Gastroesophageal sphincter (tissue), 4 donors: ENCODE results near the gene EIF3B. TPM values are rescaled to one million over a fixed set of nuclear protein-coding genes. Genes with fewer than 3 reads are reported as not detected.

Source experiments
- ATAC-seq: fragments of 150-250 bp; one replicate; pipeline ENCODE4 v1.9.1; 2016; ENCODE audit warnings: mild to moderate bottlenecking, moderate library complexity
- H3K27ac ChIP-seq, 4 donors: fragments of 200-600 bp; sonication (generic) in 3 of 4; 1 replicate in 3 of 4; 2 replicates in 1 of 4; pipeline ENCODE4 v1.5.1; 2016 to 2019
- H3K27me3 ChIP-seq: fragments of 200-600 bp; sonication (generic); one replicate; pipeline ENCODE4 v1.5.1; 2019
- H3K36me3 ChIP-seq, 2 donors: fragments of 200-600 bp; sonication (generic); one replicate each; pipeline ENCODE4 v1.5.1; 2019; ENCODE audit warnings: control low read depth in 1 of 2
- H3K4me1 ChIP-seq, 3 donors: fragments of 200-600 bp; sonication (generic); 1 replicate in 2 of 3; 2 replicates in 1 of 3; pipeline ENCODE4 v1.5.1; 2016 to 2019; ENCODE audit warnings: control low read depth in 2 of 3
- H3K4me3 ChIP-seq, 2 donors: fragments of 200-600 bp; sonication (generic); one replicate each; pipeline ENCODE4 v1.5.1; 2019; ENCODE audit warnings: mild to moderate bottlenecking in 1 of 2, moderate library complexity in 1 of 2
- H3K9me3 ChIP-seq, 3 donors: fragments of 200-600 bp; sonication (generic); one replicate each; pipeline ENCODE4 v1.5.1; 2017 to 2019; ENCODE audit warnings: control low read depth in 2 of 3
- EP300 ChIP-seq: sonication (generic); formaldehyde crosslinking; IDR thresholded peaks from one replicate; pipeline ENCODE4 v1.6.1; 2017; ENCODE audit warnings: antibody characterized with exemption, mild to moderate bottlenecking
- POLR2A ChIP-seq, 2 donors: fragments of 450-650 bp; IDR thresholded peaks; one replicate each; pipeline ENCODE4 v1.6.1; 2017; ENCODE audit warnings: antibody characterized with exemption in 2 of 2, mild to moderate bottlenecking in 2 of 2, moderate library complexity in 1 of 2
- POLR2AphosphoS5 ChIP-seq: sonication (generic); formaldehyde crosslinking; IDR thresholded peaks from one replicate; pipeline ENCODE4 v1.6.1; 2017; ENCODE audit warnings: antibody characterized with exemption
- WGBS, 2 donors: methylation state at CpG; one replicate each; pipeline ENCODE4 v1.1.5; 2018; ENCODE audit warnings: low coverage in 1 of 2; 5-methylcytosine and 5-hydroxymethylcytosine counted together
- total RNA-seq, 4 donors: library from RNA; depleted of rRNA; stranded (reverse); fragments of >200 nt; gene quantifications; one replicate each; pipeline ENCODE4 v1.1.0, GENCODE V29; 2016
- TF ChIP-seq, protein P1 (sequence below), 4 experiments: fragments of 200-600 bp in 2 of 4; fragments of 450-650 bp in 2 of 4; sonication (generic) in 1 of 4; IDR thresholded peaks; one replicate each; pipeline ENCODE4 v1.5.1; 2017 to 2019; ENCODE audit warnings: antibody characterized with exemption in 4 of 4, mild to moderate bottlenecking in 2 of 4, moderate library complexity in 2 of 4

EIF3B gene
- total RNA-seq, 4 donors from 2014 or later, result 126 to 147 (median 137) TPM

DNA sequence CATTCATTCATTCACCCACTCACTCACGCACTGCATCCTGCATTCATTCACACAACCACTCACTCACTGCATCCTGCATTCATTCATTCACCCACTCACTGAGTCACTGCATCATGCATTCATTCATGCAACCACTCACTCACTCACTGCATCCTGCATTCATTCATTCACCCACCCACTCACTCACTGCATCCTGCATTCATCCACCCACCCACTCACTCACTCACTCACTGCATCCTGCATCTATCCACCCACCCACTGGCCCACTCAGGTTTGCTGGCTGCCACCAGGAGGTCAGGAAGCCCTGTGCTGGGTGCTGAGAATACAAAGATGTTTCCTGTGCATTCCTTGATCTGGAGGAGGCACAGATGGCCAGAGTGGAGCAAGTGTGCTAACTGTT, 38.0 kb upstream of the EIF3B start:
- TF ChIP-seq, protein P1, sequence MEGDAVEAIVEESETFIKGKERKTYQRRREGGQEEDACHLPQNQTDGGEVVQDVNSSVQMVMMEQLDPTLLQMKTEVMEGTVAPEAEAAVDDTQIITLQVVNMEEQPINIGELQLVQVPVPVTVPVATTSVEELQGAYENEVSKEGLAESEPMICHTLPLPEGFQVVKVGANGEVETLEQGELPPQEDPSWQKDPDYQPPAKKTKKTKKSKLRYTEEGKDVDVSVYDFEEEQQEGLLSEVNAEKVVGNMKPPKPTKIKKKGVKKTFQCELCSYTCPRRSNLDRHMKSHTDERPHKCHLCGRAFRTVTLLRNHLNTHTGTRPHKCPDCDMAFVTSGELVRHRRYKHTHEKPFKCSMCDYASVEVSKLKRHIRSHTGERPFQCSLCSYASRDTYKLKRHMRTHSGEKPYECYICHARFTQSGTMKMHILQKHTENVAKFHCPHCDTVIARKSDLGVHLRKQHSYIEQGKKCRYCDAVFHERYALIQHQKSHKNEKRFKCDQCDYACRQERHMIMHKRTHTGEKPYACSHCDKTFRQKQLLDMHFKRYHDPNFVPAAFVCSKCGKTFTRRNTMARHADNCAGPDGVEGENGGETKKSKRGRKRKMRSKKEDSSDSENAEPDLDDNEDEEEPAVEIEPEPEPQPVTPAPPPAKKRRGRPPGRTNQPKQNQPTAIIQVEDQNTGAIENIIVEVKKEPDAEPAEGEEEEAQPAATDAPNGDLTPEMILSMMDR (IDR thresholded peaks at IDR 0.05), result no peak
- TF ChIP-seq EP300, result no peak
- no peak for TF ChIP-seq POLR2A (IDR thresholded peaks at IDR 0.05)
- TF ChIP-seq POLR2AphosphoS5, result no peak
- WGBS, 2 donors, result 81 to 89% methylated on average over 1 of the region's 1 CpG
- ATAC-seq, result no peak
- Histone ChIP-seq H3K4me1 (peaks cover 0 to 20% (median 0%) of the 10 kb centered on the region in 3 donors), H3K27ac (no peak overlapping the region), H3K27me3 (no peaks in the 10 kb centered on the region), H3K4me3 (no peak overlapping the region), H3K9me3 (no peaks in the 10 kb centered on the region), H3K36me3 (no peaks in the 10 kb centered on the region)

DNA sequence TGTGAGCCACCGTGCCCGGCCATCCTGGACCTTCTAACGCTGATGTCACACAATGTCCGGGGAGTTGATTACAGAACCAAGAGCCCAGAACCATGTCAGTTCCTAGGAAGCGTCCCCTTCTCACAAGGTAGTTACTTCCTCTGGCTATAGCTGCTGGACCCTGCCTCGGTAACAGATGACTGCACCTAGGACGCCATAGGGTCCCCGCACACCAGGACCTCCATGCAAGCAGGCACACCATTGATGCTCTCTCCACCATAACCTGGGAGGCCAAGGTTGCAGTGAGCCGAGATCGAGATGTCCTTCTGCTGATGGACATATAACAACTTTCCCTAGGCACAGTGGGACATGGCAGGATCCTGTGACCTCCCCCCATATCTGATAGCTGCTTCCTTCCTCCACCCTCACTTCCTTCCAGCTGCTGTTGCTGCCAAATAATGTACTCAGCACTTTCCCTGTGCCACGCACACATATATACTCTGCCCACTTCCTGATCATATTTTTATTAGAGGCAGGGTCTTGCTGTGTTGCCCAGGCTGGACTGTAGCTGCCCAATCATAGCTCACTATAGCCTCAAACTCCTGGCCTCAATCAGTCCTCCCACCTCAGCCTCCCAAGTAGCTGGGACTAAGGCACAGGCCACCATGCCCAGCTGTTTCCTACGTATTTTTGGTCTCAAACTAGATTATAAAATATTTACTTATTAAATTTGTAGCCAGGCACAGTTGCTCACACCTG, 36.9 kb upstream of the EIF3B start:
- 83 to 90% methylated on average over 2 to 10 of the region's 12 CpGs for WGBS, 2 donors

DNA sequence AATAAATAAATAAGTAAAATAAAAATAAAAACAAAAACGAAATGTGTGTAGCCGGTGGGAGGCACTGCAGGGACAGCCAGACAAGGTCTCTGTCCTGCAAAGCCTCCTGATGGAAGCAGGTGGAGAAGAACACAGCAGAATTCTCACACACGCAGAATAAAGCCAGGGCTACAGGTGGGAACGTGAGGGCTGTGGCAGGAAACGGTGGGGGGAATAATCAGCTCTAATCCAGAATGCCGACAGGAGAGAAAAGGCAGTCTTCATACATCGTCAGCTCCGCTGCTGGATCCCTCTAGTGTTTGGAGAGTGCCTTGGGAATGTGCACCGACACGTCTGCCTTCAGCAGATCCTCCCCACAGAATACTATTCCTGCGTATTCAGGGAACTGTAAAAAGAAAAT, 33.6 kb upstream of the EIF3B start:
- Histone ChIP-seq H3K27me3 (no peaks in the 10 kb centered on the region), H3K4me3 (no peak overlapping the region), H3K4me1 (no peaks in the 10 kb centered on the region), H3K36me3 (no peaks in the 10 kb centered on the region), H3K9me3 (no peaks in the 10 kb centered on the region), H3K27ac (no peak overlapping the region)
- 30 to 35% methylated on average over 11 of the region's 11 CpGs for WGBS, 2 donors
- no peak for ATAC-seq
- no peak for TF ChIP-seq POLR2AphosphoS5

More for the DNA sequence above, 36.9 kb upstream of the EIF3B start:
- no peak for ATAC-seq
- TF ChIP-seq, protein P1 (IDR thresholded peaks at IDR 0.05), result no peak
- TF ChIP-seq EP300 (no peak), POLR2AphosphoS5 (no peak), POLR2A (IDR thresholded peaks at IDR 0.05) (no peak)
- Histone ChIP-seq H3K27ac (no peak overlapping the region), H3K4me3 (no peak overlapping the region), H3K9me3 (no peaks in the 10 kb centered on the region), H3K4me1 (peaks cover 0 to 18% (median 0%) of the 10 kb centered on the region in 3 donors), H3K36me3 (no peaks in the 10 kb centered on the region), H3K27me3 (no peaks in the 10 kb centered on the region)

DNA sequence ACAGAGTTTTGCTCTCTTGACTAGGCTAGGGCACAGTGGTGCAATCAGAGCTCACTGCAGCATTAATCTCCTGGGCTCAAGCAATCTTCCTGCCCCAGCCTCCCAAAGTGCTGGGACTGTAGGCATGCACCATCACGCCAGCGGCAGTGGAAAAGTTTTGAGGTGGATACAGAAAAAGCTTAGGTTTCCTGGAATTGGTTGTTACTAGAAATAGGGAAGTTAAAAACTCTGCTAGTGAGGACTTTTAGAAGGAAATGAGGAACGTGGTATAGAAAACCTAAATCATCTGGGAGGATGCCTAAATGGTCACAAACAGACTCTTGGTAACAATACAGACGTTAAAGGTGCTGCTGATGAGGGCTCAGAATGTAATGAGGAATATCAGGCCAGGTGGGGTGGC, 29.5 kb upstream of the EIF3B start:
- peak overlapping the region in 3 of 4 donors; percentile 1 to 14 (median 2) for H3K27ac ChIP-seq
- TF ChIP-seq, protein P1 (IDR thresholded peaks at IDR 0.05), result no peak
- TF ChIP-seq POLR2AphosphoS5 (no peak), POLR2A (IDR thresholded peaks at IDR 0.05) (no peak), EP300 (no peak)
- H3K4me1 ChIP-seq, result no peaks in the 10 kb centered on the region
- H3K9me3 ChIP-seq, result no peaks in the 10 kb centered on the region
- H3K36me3 ChIP-seq, result no peaks in the 10 kb centered on the region
- no peak overlapping the region for H3K4me3 ChIP-seq
- WGBS, 2 donors, result 17 to 48% methylated on average over 2 to 4 of the region's 4 CpGs
- H3K27me3 ChIP-seq, result no peaks in the 10 kb centered on the region
- no peak for ATAC-seq

DNA sequence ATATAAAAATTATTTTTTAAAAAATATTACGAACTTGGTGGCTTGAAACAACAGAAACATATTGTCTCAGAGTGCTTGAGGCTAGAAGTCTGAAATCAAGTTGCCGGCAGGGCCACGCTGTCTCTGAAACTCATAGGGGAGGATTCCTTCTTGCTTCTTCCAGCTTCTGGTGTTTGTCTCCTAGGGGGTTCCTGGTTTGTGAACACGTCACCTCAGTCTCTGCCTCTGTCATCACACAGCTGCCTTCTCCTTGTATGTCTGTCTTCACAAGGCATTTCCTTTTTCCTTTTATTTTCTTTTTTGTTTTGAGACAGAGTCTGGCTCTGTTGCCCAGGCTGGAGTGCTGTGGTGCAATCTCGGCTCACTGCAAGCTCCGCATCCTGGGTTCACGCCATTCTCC, 27.7 kb upstream of the EIF3B start:
- TF ChIP-seq, protein P1 (IDR thresholded peaks at IDR 0.05), result no peak
- TF ChIP-seq POLR2A (IDR thresholded peaks at IDR 0.05), result no peak
- TF ChIP-seq EP300, result no peak
- no peak for TF ChIP-seq POLR2AphosphoS5
- 78 to 89% methylated on average over 7 of the region's 7 CpGs for WGBS, 2 donors

More for the DNA sequence above, 27.7 kb upstream of the EIF3B start:
- Histone ChIP-seq H3K36me3 (no peaks in the 10 kb centered on the region), H3K9me3 (no peaks in the 10 kb centered on the region), H3K4me1 (no peaks in the 10 kb centered on the region), H3K27ac (no peak overlapping the region), H3K27me3 (no peaks in the 10 kb centered on the region), H3K4me3 (no peak overlapping the region)
- peak; percentile 34 for ATAC-seq
